Measurements from ENCODE around the gene LILRB2.

DNA sequence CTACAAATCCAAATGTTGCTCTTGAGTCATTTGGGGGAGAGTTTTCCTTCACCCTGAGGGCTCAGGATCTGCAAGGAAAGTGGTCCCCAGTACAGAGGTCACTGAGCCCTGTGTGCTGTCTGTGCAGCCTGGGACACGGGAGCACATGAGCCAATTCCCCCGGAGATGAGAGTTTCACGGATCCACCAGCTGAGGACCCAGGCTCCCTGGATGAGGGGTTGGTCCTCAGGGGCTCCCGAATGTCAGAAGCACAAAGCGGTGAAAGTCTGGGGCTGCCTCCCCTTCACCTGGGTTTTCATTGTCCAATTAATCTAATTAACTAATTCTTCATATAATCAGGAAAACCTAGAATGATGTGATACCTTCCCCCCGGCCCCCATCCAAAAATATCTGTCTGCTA, 13.6 kb upstream of the LILRB2 start:
- no peak for TF ChIP-seq EZH2 (IDR thresholded peaks at IDR 0.05; ENCODE audit: borderline replicate concordance, low read depth, low read length, severe bottlenecking)
- TF ChIP-seq, protein P1, sequence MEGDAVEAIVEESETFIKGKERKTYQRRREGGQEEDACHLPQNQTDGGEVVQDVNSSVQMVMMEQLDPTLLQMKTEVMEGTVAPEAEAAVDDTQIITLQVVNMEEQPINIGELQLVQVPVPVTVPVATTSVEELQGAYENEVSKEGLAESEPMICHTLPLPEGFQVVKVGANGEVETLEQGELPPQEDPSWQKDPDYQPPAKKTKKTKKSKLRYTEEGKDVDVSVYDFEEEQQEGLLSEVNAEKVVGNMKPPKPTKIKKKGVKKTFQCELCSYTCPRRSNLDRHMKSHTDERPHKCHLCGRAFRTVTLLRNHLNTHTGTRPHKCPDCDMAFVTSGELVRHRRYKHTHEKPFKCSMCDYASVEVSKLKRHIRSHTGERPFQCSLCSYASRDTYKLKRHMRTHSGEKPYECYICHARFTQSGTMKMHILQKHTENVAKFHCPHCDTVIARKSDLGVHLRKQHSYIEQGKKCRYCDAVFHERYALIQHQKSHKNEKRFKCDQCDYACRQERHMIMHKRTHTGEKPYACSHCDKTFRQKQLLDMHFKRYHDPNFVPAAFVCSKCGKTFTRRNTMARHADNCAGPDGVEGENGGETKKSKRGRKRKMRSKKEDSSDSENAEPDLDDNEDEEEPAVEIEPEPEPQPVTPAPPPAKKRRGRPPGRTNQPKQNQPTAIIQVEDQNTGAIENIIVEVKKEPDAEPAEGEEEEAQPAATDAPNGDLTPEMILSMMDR (IDR thresholded peaks at IDR 0.05; ENCODE audit: extremely low read depth in 1 of 2, insufficient read depth in 1 of 2, low read depth in 1 of 2, low read length in 2 of 2) = no peak
- no peak for TF ChIP-seq POLR2AphosphoS5 (IDR thresholded peaks at IDR 0.05; ENCODE audit: insufficient read depth, low read depth, low read length)
- no peak for TF ChIP-seq POLR2A (IDR thresholded peaks at IDR 0.05; ENCODE audit: low read depth, low read length)

Data from endothelial cell of umbilical vein (primary cell).